IMR-90 (cell line): ENCODE data around the gene RMND1.

Source experiments
- BHLHE40 ChIP-seq: fragments of 150-350 bp; IDR thresholded peaks from 2 replicates; pipeline ENCODE4 v1.6.1; 2016; ENCODE audit warnings: mild to moderate bottlenecking, low read depth, low read length
- CEBPB ChIP-seq: IDR thresholded peaks from 2 replicates; pipeline ENCODE4 v1.6.1; 2012; ENCODE audit warnings: low read depth, low read length, improper control_type of control experiment
- CHD1 ChIP-seq: IDR thresholded peaks from 2 replicates; pipeline ENCODE4 v1.6.1; 2012; ENCODE audit warnings: low read depth, low read length, improper control_type of control experiment
- FOS ChIP-seq: fragments of 150-350 bp; IDR thresholded peaks from 2 replicates; pipeline ENCODE4 v1.6.1; 2016; ENCODE audit warnings: low read depth, low read length
- MAZ ChIP-seq: IDR thresholded peaks from 2 replicates; pipeline ENCODE4 v1.6.1; 2012; ENCODE audit warnings: low read depth, mild to moderate bottlenecking, low read length, improper control_type of control experiment, moderate library complexity, borderline replicate concordance
- NFE2L2 ChIP-seq: fragments of 150-350 bp; IDR thresholded peaks from 2 replicates; pipeline ENCODE4 v1.6.1; 2016; ENCODE audit warnings: low read depth, mild to moderate bottlenecking, low read length
- POLR2A ChIP-seq: IDR thresholded peaks from 2 replicates; pipeline ENCODE4 v1.6.1; 2012; ENCODE audit warnings: mild to moderate bottlenecking, low read depth, low read length
- RAD21 ChIP-seq: IDR thresholded peaks from 2 replicates; pipeline ENCODE4 v1.6.1; 2012; ENCODE audit warnings: low read length, improper control_type of control experiment
- RFX5 ChIP-seq: IDR thresholded peaks from 2 replicates; pipeline ENCODE4 v1.8.0; 2012; ENCODE audit warnings: low read depth, mild to moderate bottlenecking, low read length, moderate library complexity
- TF ChIP-seq, protein P1 (sequence below): conservative IDR thresholded peaks from 2 replicates; pipeline ENCODE4 v1.5.1; 2012; ENCODE audit warnings: mild to moderate bottlenecking, low read depth, low read length, improper control_type of control experiment
- TF ChIP-seq, protein P2 (sequence below): fragments of 150-350 bp; IDR thresholded peaks from 2 replicates; pipeline ENCODE4 v1.6.1; 2017; ENCODE audit warnings: mild to moderate bottlenecking, antibody characterized with exemption, low read length, low read depth
- TF ChIP-seq, protein P3 (sequence below): fragments of 150-350 bp; IDR thresholded peaks from 2 replicates; pipeline ENCODE4 v1.6.1; 2016; ENCODE audit warnings: low read depth, mild to moderate bottlenecking, low read length, moderate library complexity, borderline replicate concordance

GRCh38 chr6:151440930-151441329 is 11.0 kb downstream of the RMND1 start:
- TF ChIP-seq, protein P1, sequence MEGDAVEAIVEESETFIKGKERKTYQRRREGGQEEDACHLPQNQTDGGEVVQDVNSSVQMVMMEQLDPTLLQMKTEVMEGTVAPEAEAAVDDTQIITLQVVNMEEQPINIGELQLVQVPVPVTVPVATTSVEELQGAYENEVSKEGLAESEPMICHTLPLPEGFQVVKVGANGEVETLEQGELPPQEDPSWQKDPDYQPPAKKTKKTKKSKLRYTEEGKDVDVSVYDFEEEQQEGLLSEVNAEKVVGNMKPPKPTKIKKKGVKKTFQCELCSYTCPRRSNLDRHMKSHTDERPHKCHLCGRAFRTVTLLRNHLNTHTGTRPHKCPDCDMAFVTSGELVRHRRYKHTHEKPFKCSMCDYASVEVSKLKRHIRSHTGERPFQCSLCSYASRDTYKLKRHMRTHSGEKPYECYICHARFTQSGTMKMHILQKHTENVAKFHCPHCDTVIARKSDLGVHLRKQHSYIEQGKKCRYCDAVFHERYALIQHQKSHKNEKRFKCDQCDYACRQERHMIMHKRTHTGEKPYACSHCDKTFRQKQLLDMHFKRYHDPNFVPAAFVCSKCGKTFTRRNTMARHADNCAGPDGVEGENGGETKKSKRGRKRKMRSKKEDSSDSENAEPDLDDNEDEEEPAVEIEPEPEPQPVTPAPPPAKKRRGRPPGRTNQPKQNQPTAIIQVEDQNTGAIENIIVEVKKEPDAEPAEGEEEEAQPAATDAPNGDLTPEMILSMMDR: peak; percentile 63
- TF ChIP-seq MAZ (no peak), CEBPB (no peak), BHLHE40 (no peak), POLR2A (no peak), RFX5 (no peak), RAD21 (peak; percentile 63), FOS (no peak), NFE2L2 (no peak), CHD1 (no peak)
- TF ChIP-seq, protein P2, sequence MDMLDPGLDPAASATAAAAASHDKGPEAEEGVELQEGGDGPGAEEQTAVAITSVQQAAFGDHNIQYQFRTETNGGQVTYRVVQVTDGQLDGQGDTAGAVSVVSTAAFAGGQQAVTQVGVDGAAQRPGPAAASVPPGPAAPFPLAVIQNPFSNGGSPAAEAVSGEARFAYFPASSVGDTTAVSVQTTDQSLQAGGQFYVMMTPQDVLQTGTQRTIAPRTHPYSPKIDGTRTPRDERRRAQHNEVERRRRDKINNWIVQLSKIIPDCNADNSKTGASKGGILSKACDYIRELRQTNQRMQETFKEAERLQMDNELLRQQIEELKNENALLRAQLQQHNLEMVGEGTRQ: no peak
- TF ChIP-seq, protein P3, sequence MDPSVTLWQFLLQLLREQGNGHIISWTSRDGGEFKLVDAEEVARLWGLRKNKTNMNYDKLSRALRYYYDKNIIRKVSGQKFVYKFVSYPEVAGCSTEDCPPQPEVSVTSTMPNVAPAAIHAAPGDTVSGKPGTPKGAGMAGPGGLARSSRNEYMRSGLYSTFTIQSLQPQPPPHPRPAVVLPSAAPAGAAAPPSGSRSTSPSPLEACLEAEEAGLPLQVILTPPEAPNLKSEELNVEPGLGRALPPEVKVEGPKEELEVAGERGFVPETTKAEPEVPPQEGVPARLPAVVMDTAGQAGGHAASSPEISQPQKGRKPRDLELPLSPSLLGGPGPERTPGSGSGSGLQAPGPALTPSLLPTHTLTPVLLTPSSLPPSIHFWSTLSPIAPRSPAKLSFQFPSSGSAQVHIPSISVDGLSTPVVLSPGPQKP: no peak
